Caco-2 (cell line): ENCODE results near the gene SOST. TPM values are rescaled to one million over a fixed set of nuclear protein-coding genes. Genes with fewer than 3 reads are reported as not detected.

Source experiments
- BruUV-seq: library from RNA; stranded (reverse); fragments of 400-500 nt; replicated peaks from 2 replicates; lab custom pipeline; 2021; lab: Mats Ljungman, UMichigan
- CTCF ChIA-PET: fragments of 300-600 bp; sonication (Branson Sonifier 250); formaldehyde crosslinking; loops from one replicate; lab custom pipeline; 2022; ENCODE audit warnings: antibody characterized with exemption; lab: Charles Lee
- POLR2A ChIA-PET: fragments of 300-600 bp; sonication (Branson Sonifier 250); formaldehyde crosslinking; loops from one replicate; lab custom pipeline; 2022; ENCODE audit warnings: antibody characterized with exemption; lab: Charles Lee
- DNase-seq, 2 experiments: peaks; one replicate each; pipeline versions ENCODE4 v3.0.0 to v3.0.0-alpha.2; 2020 to 2022
- H3K27me3 ChIP-seq: replicated peaks from 2 replicates; pipeline ENCODE4 v1.6.0; 2011; ENCODE audit warnings: low read length; ENCODE audit not compliant: control insufficient read depth, insufficient read depth
- H3K36me3 ChIP-seq: 2 replicates; pipeline ENCODE4 v1.5.1; 2011; ENCODE audit warnings: low read length; ENCODE audit not compliant: control insufficient read depth, insufficient read depth
- H3K4me1 ChIP-seq: fragments of 250-450 bp; sonication (Bioruptor Pico); 2 replicates; pipeline ENCODE4 v1.5.1; 2020; ENCODE audit warnings: mild to moderate bottlenecking
- H3K4me3 ChIP-seq: 2 replicates; pipeline ENCODE4 v1.5.1; 2011; ENCODE audit warnings: low read depth, mild to moderate bottlenecking, control low read depth, low read length
- H3K9me3 ChIP-seq: fragments of 250-450 bp; sonication (Bioruptor Pico); 2 replicates; pipeline ENCODE4 v1.5.1; 2020; ENCODE audit warnings: mild to moderate bottlenecking, moderate library complexity
- H3K27ac Mint-ChIP-seq: one replicate; pipeline ENCODE4 v1.8.0; 2022; ENCODE audit warnings: mixed read lengths; ENCODE audit not compliant: unreplicated experiment
- H3K27me3 Mint-ChIP-seq: one replicate; pipeline ENCODE4 v1.8.0; 2022; ENCODE audit warnings: mixed read lengths; ENCODE audit not compliant: insufficient read depth, unreplicated experiment
- H3K36me3 Mint-ChIP-seq: one replicate; pipeline ENCODE4 v1.8.0; 2022; ENCODE audit warnings: mild to moderate bottlenecking, mixed read lengths; ENCODE audit not compliant: insufficient read depth, unreplicated experiment
- H3K4me1 Mint-ChIP-seq: one replicate; pipeline ENCODE4 v1.8.0; 2022; ENCODE audit warnings: low read depth, mixed read lengths; ENCODE audit not compliant: unreplicated experiment
- H3K4me3 Mint-ChIP-seq: one replicate; pipeline ENCODE4 v1.8.0; 2022; ENCODE audit warnings: mild to moderate bottlenecking, moderate library complexity, mixed read lengths; ENCODE audit not compliant: unreplicated experiment
- H3K9me3 Mint-ChIP-seq: one replicate; pipeline ENCODE4 v1.8.0; 2022; ENCODE audit warnings: mixed read lengths; ENCODE audit not compliant: unreplicated experiment
- CTCF ChIP-seq, 2 experiments: fragments of 200-600 bp in 1 of 2; IDR thresholded peaks; 1 replicate in 1 of 2; 2 replicates in 1 of 2; pipeline versions ENCODE4 v1.5.1 to v1.8.0; 2011 to 2022; ENCODE audit warnings: antibody characterized with exemption in 1 of 2, control low read depth in 1 of 2, inconsistent platforms in 1 of 2, low read depth in 1 of 2, low read length in 1 of 2, mild to moderate bottlenecking in 1 of 2, moderate library complexity in 1 of 2; ENCODE audit not compliant: insufficient read depth in 1 of 2, severe bottlenecking in 1 of 2, unreplicated experiment in 1 of 2
- intact Hi-C: fragments of 100-400 bp; cut with micrococcal nuclease; formaldehyde crosslinking; loops from one replicate; pipeline ENCODE4 v1.10.0; 2022; ENCODE audit not compliant: unreplicated experiment
- total RNA-seq: library from RNA; stranded (reverse); gene quantifications from 2 replicates; pipeline ENCODE4 v1.2.3, GENCODE V29; 2022

Gene SOST
- total RNA-seq, 1 experiment from 2014 or later, result not detected

- ChIA-PET POLR2A (no interaction called here), CTCF (no interaction called here)
- no peak overlapping the region for H3K4me3 Mint-ChIP-seq
- no peak overlapping the region for H3K27ac Mint-ChIP-seq
- H3K36me3 Mint-ChIP-seq, result peaks cover 7% of the 10 kb centered on the region
- no peaks in the 10 kb centered on the region for H3K9me3 Mint-ChIP-seq
- H3K27me3 Mint-ChIP-seq, result no peaks in the 10 kb centered on the region
- Histone ChIP-seq H3K27me3 (no peaks in the 10 kb centered on the region), H3K9me3 (no peaks in the 10 kb centered on the region), H3K36me3 (no peaks in the 10 kb centered on the region), H3K4me3 (no peak overlapping the region), H3K4me1 (peaks cover 20% of the 10 kb centered on the region)
- intact Hi-C loops, result no loop called here
- H3K4me1 Mint-ChIP-seq, result peaks cover 21% of the 10 kb centered on the region
- BruUV-seq, result no TSS peak
- no peak for TF ChIP-seq CTCF (IDR thresholded peaks at IDR 0.05; ENCODE audit: insufficient read depth in 1 of 2, low read depth in 1 of 2, low read length in 1 of 2, severe bottlenecking in 1 of 2, unreplicated experiment in 1 of 2)
- DNase-seq, result no peak
Measured at GRCh38 chr17:43782913-43783680, 24.5 kb upstream of the SOST start.

GRCh38 chr17:43780135-43780534 is 21.5 kb upstream of the SOST start, which contains the start of gene CFAP97D1:
TSS of gene CFAP97D1 (plus strand) at chr17:43780435. CDS start at chr17:43780463, 28 bp downstream.
- Mint-ChIP-seq H3K4me3 (peak within 1 kb of the TSS; percentile 77), H3K27ac (peak within 1 kb of the TSS; percentile 97), H3K4me1 (peaks cover 27% of the 10 kb centered on the region), H3K27me3 (no peaks in the 10 kb centered on the region), H3K9me3 (no peaks in the 10 kb centered on the region), H3K36me3 (peaks cover 36% of the 10 kb centered on the region)
- intact Hi-C loops, result loop anchor here (1.0 kb wide), 1 partner anchor 66 kb away; no protein-coding TSS in a partner anchor
- Histone ChIP-seq H3K9me3 (no peaks in the 10 kb centered on the region), H3K4me3 (peak within 1 kb of the TSS; percentile 98), H3K27me3 (no peaks in the 10 kb centered on the region), H3K36me3 (peaks cover 2% of the 10 kb centered on the region; the same call in 1 of the 2 replicates), H3K4me1 (peaks cover 28% of the 10 kb centered on the region)
- CTCF ChIA-PET, result no interaction called here
- POLR2A ChIA-PET, result interaction anchor here (0.6 kb wide), 1 partner anchor 13 kb away, joined by 22 read pairs; no protein-coding TSS in a partner anchor
- BruUV-seq, result no TSS peak
- TF ChIP-seq CTCF (IDR thresholded peaks at IDR 0.05; ENCODE audit: insufficient read depth in 1 of 2, low read depth in 1 of 2, low read length in 1 of 2, severe bottlenecking in 1 of 2, unreplicated experiment in 1 of 2), result no peak
- DNase-seq, result no peak
